Measurements from ENCODE around the gene ZNF185. TPM values are rescaled to one million over a fixed set of nuclear protein-coding genes. Genes with fewer than 3 reads are reported as not detected.
A peak's percentile ranks its signal among the peaks of the same experiment; 100 is the strongest.

The ZNF185 gene
- total and polyA plus RNA-seq, 4 donors = 2.6 to 13.5 (median 6.4) TPM

- Histone ChIP-seq H3K9me3 (ENCODE audit: control insufficient read depth, low read length) (no peaks in the 10 kb centered on the region), H3K27me3 (ENCODE audit: control insufficient read depth in 1 of 2, insufficient read depth in 2 of 2, low read length in 1 of 2) (no peaks in the 10 kb centered on the region), H3K27ac (ENCODE audit: low read depth in 1 of 2, low read length in 2 of 2) (peak overlapping the region in 1 of 2 donors; percentile 26), H3K4me1 (ENCODE audit: control insufficient read depth in 1 of 2, insufficient read depth in 2 of 2, low read length in 2 of 2) (no peaks in the 10 kb centered on the region), H3K4me3 (ENCODE audit: low read length in 2 of 2) (no peak overlapping the region), H3K36me3 (ENCODE audit: control insufficient read depth in 1 of 2, insufficient read depth in 2 of 2, low read length in 1 of 2) (no peaks in the 10 kb centered on the region)
- ATAC-seq (ENCODE audit: low FRiP score) (no peak), DNase-seq (no peak)
- WGBS, 2 donors = 28 to 35% methylated on average over 12 of the region's 12 CpGs
- intact Hi-C loops (cut with DNase I) = no loop called here
Measured at GRCh38 chrX:152899874-152900719, 2.2 kb downstream of the ZNF185 start.

GRCh38 chrX:152900937-152901445, 3.1 kb downstream of the ZNF185 start:
- no peaks in the 10 kb centered on the region for H3K27me3 ChIP-seq (ENCODE audit: control insufficient read depth in 1 of 2, insufficient read depth in 2 of 2, low read length in 1 of 2)
- ATAC-seq (ENCODE audit: low FRiP score) (no peak), DNase-seq (no peak)

GRCh38 chrX:152901816-152902501, 4.1 kb downstream of the ZNF185 start:
- Histone ChIP-seq H3K27ac (ENCODE audit: low read depth in 1 of 2, low read length in 2 of 2) (peak overlapping the region in 1 of 2 donors; percentile 69), H3K36me3 (ENCODE audit: control insufficient read depth in 1 of 2, insufficient read depth in 2 of 2, low read length in 1 of 2) (no peaks in the 10 kb centered on the region), H3K9me3 (ENCODE audit: control insufficient read depth, low read length) (no peaks in the 10 kb centered on the region), H3K27me3 (ENCODE audit: control insufficient read depth in 1 of 2, insufficient read depth in 2 of 2, low read length in 1 of 2) (no peaks in the 10 kb centered on the region), H3K4me3 (ENCODE audit: low read length in 2 of 2) (no peak overlapping the region), H3K4me1 (ENCODE audit: control insufficient read depth in 1 of 2, insufficient read depth in 2 of 2, low read length in 2 of 2) (no peaks in the 10 kb centered on the region)
- WGBS, 2 donors = 16 to 35% methylated on average over 15 of the region's 15 CpGs
- DNase-seq (peak in 1 of 2 donors; percentile 75), ATAC-seq (ENCODE audit: low FRiP score) (no peak)
- intact Hi-C loops (cut with DNase I) = no loop called here

More at GRCh38 chrX:152900937-152901445, 3.1 kb downstream of the ZNF185 start:
- Histone ChIP-seq H3K4me1 (ENCODE audit: control insufficient read depth in 1 of 2, insufficient read depth in 2 of 2, low read length in 2 of 2) (no peaks in the 10 kb centered on the region), H3K36me3 (ENCODE audit: control insufficient read depth in 1 of 2, insufficient read depth in 2 of 2, low read length in 1 of 2) (no peaks in the 10 kb centered on the region), H3K27ac (ENCODE audit: low read depth in 1 of 2, low read length in 2 of 2) (no peak overlapping the region), H3K4me3 (ENCODE audit: low read length in 2 of 2) (no peak overlapping the region), H3K9me3 (ENCODE audit: control insufficient read depth, low read length) (no peaks in the 10 kb centered on the region)
- intact Hi-C loops (cut with DNase I) = no loop called here
- WGBS, 2 donors = 88 to 94% methylated on average over 8 of the region's 8 CpGs

- ATAC-seq (ENCODE audit: low FRiP score) (no peak), DNase-seq (peak in 1 of 2 donors; percentile 67)
- 13 to 51% methylated on average over 4 of the region's 4 CpGs for WGBS, 2 donors
- Histone ChIP-seq H3K27ac (ENCODE audit: low read depth in 1 of 2, low read length in 2 of 2) (peak overlapping the region in 1 of 2 donors; percentile 21), H3K4me3 (ENCODE audit: low read length in 2 of 2) (no peak overlapping the region), H3K36me3 (ENCODE audit: control insufficient read depth in 1 of 2, insufficient read depth in 2 of 2, low read length in 1 of 2) (no peaks in the 10 kb centered on the region), H3K27me3 (ENCODE audit: control insufficient read depth in 1 of 2, insufficient read depth in 2 of 2, low read length in 1 of 2) (no peaks in the 10 kb centered on the region), H3K9me3 (ENCODE audit: control insufficient read depth, low read length) (no peaks in the 10 kb centered on the region), H3K4me1 (ENCODE audit: control insufficient read depth in 1 of 2, insufficient read depth in 2 of 2, low read length in 2 of 2) (no peaks in the 10 kb centered on the region)
- intact Hi-C loops (cut with DNase I) = no loop called here
Measured at GRCh38 chrX:152902502-152902820, 4.6 kb downstream of the ZNF185 start.

- intact Hi-C loops (cut with DNase I) = no loop called here
- DNase-seq (peak; percentile 30 to 32), ATAC-seq (ENCODE audit: low FRiP score) (no peak)
- no peaks in the 10 kb centered on the region for H3K4me1 ChIP-seq (ENCODE audit: control insufficient read depth in 1 of 2, insufficient read depth in 2 of 2, low read length in 2 of 2)
- no peak overlapping the region for H3K4me3 ChIP-seq (ENCODE audit: low read length in 2 of 2)
- 75 to 76% methylated on average over 8 to 9 of the region's 9 CpGs for WGBS, 2 donors
- H3K9me3 ChIP-seq (ENCODE audit: control insufficient read depth, low read length) = no peaks in the 10 kb centered on the region
- H3K27ac ChIP-seq (ENCODE audit: low read depth in 1 of 2, low read length in 2 of 2) = no peak overlapping the region
- H3K27me3 ChIP-seq (ENCODE audit: control insufficient read depth in 1 of 2, insufficient read depth in 2 of 2, low read length in 1 of 2) = no peaks in the 10 kb centered on the region
- H3K36me3 ChIP-seq (ENCODE audit: control insufficient read depth in 1 of 2, insufficient read depth in 2 of 2, low read length in 1 of 2) = no peaks in the 10 kb centered on the region
Measured at GRCh38 chrX:152903589-152903988, 5.7 kb downstream of the ZNF185 start.

- no peaks in the 10 kb centered on the region for H3K4me1 ChIP-seq (ENCODE audit: control insufficient read depth in 1 of 2, insufficient read depth in 2 of 2, low read length in 2 of 2)
- no peaks in the 10 kb centered on the region for H3K27me3 ChIP-seq (ENCODE audit: control insufficient read depth in 1 of 2, insufficient read depth in 2 of 2, low read length in 1 of 2)
- WGBS, 2 donors = 31 to 32% methylated on average over 20 of the region's 20 CpGs
- no peaks in the 10 kb centered on the region for H3K36me3 ChIP-seq (ENCODE audit: control insufficient read depth in 1 of 2, insufficient read depth in 2 of 2, low read length in 1 of 2)
- no peak overlapping the region for H3K27ac ChIP-seq (ENCODE audit: low read depth in 1 of 2, low read length in 2 of 2)
- ATAC-seq (ENCODE audit: low FRiP score) (no peak), DNase-seq (peak; percentile 43 to 82)
- no peaks in the 10 kb centered on the region for H3K9me3 ChIP-seq (ENCODE audit: control insufficient read depth, low read length)
- no peak overlapping the region for H3K4me3 ChIP-seq (ENCODE audit: low read length in 2 of 2)
- intact Hi-C loops (cut with DNase I) = no loop called here
Measured at GRCh38 chrX:152904151-152905080, 6.5 kb downstream of the ZNF185 start.

GRCh38 chrX:152905081-152905420, 7.2 kb downstream of the ZNF185 start:
- H3K27me3 ChIP-seq (ENCODE audit: control insufficient read depth in 1 of 2, insufficient read depth in 2 of 2, low read length in 1 of 2) = no peaks in the 10 kb centered on the region
- H3K4me1 ChIP-seq (ENCODE audit: control insufficient read depth in 1 of 2, insufficient read depth in 2 of 2, low read length in 2 of 2) = no peaks in the 10 kb centered on the region
- intact Hi-C loops (cut with DNase I) = no loop called here
- ATAC-seq (ENCODE audit: low FRiP score) (no peak), DNase-seq (peak; percentile 24 to 28)
- no peaks in the 10 kb centered on the region for H3K36me3 ChIP-seq (ENCODE audit: control insufficient read depth in 1 of 2, insufficient read depth in 2 of 2, low read length in 1 of 2)
- H3K4me3 ChIP-seq (ENCODE audit: low read length in 2 of 2) = no peak overlapping the region
- H3K27ac ChIP-seq (ENCODE audit: low read depth in 1 of 2, low read length in 2 of 2) = no peak overlapping the region
- H3K9me3 ChIP-seq (ENCODE audit: control insufficient read depth, low read length) = no peaks in the 10 kb centered on the region
- 76 to 85% methylated on average over 8 of the region's 8 CpGs for WGBS, 2 donors

- Histone ChIP-seq H3K4me3 (ENCODE audit: low read length in 2 of 2) (no peak overlapping the region), H3K36me3 (ENCODE audit: control insufficient read depth in 1 of 2, insufficient read depth in 2 of 2, low read length in 1 of 2) (no peaks in the 10 kb centered on the region), H3K27me3 (ENCODE audit: control insufficient read depth in 1 of 2, insufficient read depth in 2 of 2, low read length in 1 of 2) (no peaks in the 10 kb centered on the region), H3K27ac (ENCODE audit: low read depth in 1 of 2, low read length in 2 of 2) (no peak overlapping the region), H3K4me1 (ENCODE audit: control insufficient read depth in 1 of 2, insufficient read depth in 2 of 2, low read length in 2 of 2) (no peaks in the 10 kb centered on the region), H3K9me3 (ENCODE audit: control insufficient read depth, low read length) (no peaks in the 10 kb centered on the region)
- WGBS, 2 donors = 64 to 78% methylated on average over 17 of the region's 17 CpGs
- DNase-seq = peak in 1 of 2 donors; percentile 29
- ATAC-seq (ENCODE audit: low FRiP score) = no peak
- intact Hi-C loops (cut with DNase I) = no loop called here
Measured at GRCh38 chrX:152907084-152907651, 9.3 kb downstream of the ZNF185 start.

Data from aorta (tissue), 5 donors.